GM12872 (cell line): ENCODE measurements around the gene KCNC1.

Source experiments
- TF ChIP-seq, protein P1 (sequence below): IDR thresholded peaks from 3 replicates; pipeline ENCODE4 v1.5.1; 2011; ENCODE audit warnings: low read depth, mild to moderate bottlenecking, low read length, moderate library complexity; ENCODE audit not compliant: insufficient read depth

The KCNC1 gene

DNA sequence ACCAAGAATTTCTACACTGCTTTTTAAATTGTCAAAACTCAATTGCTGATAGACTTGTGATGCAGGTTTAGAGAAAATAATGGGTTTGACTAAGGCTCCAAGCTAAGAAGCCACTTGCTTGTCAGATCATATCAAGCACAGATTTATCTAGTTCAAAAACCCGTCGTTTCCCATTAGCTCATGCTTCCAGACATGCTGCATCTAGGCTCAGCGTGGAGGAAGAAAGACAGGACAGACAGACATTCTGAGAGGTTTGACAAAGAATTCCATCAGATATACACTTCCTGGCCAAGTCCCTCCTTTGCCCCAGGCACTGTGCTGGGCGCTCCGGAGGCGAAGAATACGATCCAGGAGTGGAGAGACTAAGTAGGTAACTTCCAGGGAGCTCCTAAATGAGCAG lies 76.8 kb downstream of the KCNC1 start:
- TF ChIP-seq, protein P1, sequence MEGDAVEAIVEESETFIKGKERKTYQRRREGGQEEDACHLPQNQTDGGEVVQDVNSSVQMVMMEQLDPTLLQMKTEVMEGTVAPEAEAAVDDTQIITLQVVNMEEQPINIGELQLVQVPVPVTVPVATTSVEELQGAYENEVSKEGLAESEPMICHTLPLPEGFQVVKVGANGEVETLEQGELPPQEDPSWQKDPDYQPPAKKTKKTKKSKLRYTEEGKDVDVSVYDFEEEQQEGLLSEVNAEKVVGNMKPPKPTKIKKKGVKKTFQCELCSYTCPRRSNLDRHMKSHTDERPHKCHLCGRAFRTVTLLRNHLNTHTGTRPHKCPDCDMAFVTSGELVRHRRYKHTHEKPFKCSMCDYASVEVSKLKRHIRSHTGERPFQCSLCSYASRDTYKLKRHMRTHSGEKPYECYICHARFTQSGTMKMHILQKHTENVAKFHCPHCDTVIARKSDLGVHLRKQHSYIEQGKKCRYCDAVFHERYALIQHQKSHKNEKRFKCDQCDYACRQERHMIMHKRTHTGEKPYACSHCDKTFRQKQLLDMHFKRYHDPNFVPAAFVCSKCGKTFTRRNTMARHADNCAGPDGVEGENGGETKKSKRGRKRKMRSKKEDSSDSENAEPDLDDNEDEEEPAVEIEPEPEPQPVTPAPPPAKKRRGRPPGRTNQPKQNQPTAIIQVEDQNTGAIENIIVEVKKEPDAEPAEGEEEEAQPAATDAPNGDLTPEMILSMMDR = no peak

DNA sequence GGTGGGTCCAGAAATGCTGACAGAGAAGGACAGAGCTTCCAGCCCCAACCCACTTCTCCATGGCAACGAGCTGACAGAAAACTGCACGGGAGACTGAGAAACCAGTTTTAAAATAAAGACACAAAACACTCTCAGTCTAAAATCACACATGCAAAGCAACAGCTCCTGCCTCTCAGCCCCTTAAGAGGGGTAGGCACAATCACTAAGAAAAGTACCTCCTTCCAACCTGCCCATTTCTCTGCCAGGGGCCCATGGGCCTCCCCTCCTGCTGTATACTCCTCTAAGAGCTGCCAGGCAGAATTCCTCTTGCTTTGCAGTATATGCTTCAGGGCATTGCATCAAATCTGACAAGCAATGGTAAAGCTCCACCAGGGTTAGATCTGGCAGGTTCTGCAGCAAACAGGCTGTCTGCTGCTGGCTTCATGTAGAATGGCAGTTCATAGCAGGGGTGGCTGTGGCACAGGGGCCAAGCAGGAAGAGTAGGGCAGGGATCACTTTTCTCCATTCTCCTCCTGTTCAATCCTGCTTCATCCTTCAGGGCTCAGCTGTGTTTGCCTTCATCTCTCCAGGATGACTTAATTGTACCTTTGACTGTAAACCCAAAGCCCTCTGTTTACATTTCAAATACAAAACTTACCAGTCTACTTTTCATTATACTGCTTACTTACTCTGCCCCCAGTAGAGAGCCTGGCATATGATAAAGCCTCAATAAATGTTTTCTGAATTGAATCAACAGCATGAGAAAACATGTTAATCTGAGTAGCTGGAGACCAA lies 77.7 kb downstream of the KCNC1 start:
- TF ChIP-seq, protein P1 = no peak

DNA sequence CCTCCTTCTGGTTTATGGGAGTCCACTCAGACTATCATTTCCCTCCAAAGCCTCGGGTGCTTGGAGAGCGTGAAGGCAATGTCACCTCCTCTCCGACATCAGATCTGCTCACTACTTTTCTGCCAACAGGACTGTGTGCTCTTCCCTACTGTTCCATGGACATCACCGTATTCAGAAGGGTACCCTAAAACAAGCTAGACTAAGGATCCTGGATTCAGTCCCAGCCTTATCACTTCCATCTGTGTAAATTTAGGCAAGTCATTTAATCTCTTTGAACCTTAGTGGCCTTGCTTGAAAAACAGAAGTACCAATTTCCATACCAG lies 78.2 kb downstream of the KCNC1 start:
- TF ChIP-seq, protein P1 = no peak

DNA sequence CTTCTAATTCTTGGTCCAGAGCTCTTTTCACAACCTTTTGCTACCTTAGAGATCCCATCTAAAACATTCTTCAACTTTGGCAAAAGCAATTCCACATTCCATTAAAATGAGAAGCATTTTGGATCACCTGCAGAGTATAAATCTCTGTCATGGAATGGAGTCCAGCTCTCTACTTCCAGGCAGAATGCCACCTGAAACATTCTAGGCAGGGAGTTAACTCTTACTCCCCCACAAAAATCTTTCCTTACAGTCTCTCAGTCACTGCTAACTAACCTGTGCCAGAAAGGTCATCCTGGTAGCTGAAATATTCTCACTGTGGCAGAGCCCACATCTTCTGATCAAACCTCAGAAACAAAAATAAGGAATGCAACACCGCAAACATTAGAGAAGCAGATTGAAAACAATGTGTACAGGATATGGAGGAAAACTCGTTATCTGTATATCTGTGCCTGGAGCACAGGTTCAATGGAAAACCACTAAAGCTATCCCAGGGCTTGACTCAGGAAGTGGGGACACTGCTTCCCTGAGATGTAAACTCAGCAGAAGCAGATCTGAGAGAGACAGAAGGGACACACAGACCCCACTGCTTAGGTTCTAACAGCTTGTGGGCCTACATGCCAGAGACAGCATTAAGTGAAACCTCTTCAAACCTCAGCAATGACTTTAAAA lies 78.9 kb downstream of the KCNC1 start:
- TF ChIP-seq, protein P1 = no peak

DNA sequence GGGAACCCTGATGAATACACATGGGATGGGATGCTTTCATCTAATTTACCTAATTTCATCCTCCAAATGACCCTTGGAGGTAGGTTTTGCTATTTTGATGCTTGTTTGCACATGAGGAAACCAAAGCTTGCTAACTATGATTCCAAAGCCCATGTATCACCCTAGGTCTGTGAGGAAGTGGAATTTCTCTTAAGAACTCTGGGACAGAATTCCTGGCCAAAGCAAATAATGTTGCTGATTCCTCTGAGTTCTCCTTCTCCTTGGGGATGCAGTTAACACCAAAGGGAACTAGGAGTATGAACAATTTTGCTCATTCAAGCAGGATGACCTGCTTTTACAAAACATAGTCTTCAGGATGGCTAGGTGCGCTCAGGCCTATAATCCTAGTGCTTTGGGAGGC lies 80.0 kb downstream of the KCNC1 start:
- TF ChIP-seq, protein P1 = no peak

DNA sequence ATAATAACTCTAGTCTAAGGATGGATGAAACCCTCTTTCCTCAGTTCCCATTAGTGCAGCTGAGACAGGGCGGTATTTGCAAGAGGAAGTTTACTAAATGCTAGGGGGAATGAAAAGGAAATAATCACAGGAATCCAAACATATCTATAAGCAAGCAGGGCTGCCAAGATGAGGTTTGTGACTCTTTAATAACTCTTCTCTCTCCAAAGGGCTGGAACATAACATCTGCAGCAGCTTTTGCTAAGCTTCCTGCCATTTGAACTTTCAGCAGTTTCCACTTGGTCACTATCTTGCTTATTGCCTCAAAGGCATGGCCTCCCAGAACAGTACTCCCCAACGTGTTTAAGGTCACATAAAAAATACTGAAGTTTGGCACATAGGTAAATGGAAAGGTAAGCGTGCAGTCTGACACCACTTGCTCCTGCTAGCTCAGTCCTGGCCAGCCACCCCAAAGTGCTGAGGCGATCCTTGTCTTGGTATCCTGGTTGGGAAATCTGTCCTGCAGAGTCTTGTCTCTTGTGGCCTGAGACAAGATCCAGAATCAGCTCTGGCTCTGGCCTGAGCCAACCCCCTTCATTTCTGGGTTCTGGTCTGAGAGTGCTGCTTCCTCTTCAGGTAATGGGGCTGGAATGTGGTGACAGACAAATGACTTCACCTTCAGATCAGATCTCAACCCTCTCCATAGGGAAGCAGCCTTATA lies 81.8 kb downstream of the KCNC1 start:
- TF ChIP-seq, protein P1 = no peak

DNA sequence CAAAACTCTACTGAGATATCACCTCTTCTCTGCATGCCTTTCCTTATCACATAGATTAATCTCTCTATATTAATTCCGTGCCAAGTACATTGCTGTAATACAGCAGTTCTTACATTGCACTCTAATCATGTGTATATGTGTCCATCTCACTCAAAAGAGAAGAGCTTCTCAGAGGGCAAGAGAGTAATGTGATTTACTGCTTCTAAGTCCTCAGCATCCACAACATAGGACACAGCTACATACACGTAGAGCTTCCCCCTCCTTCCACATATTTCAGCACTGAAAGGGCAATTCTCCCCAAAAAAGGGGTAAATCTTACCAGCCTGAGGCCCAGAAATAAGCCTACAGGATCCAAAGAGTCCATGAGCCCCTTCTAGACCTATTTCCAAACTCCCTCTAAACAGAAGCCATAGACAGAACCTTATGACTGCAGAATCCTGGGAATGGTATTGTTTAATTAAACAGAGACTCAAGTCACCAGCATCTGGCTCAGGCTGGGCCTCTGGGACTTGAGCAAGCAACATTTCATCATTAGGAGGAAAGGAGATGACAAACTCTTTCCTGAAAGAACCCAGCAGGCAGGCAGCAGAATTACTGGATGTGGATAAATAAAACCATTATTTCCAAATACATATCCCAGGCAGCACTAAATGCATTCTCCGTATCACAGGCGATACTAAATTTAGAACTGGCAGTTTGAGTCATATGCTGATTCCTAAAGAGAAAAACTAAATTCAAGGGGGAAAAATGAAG lies 87.2 kb downstream of the KCNC1 start:
- TF ChIP-seq, protein P1 = no peak
